ENCODE measurements around the gene SETD1A.

Gene SETD1A

GRCh38 chr16:30929167-30929566 lies 28.4 kb upstream of the SETD1A start:
- peak; percentile 67 for DNase-seq (ENCODE audit: low read depth)

DNA sequence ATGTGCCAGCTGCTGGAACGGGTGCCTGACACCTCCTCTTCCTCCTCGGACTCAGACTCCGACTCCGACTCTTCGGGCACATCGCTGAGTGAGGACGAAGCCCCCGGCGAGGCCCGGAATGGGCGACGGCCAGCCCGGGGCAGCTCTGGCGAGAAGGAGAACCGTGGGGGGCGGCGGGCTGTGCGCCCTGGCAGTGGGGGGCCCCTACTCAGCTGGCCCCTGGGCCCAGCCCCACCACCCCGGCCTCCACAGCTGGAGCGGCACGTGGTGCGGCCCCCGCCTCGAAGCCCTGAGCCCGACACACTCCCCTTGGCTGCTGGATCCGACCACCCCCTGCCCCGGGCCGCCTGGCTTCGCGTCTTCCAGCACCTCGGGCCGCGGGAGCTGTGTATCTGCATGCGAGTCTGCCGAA lies 27.4 kb upstream of the SETD1A start:
- no peak for DNase-seq (ENCODE audit: low read depth)

GRCh38 chr16:30931068-30931650 lies 26.4 kb upstream of the SETD1A start:
- DNase-seq (ENCODE audit: low read depth) = no peak

- DNase-seq (ENCODE audit: low read depth) = peak; percentile 74
These were observed 22.6 kb upstream of the SETD1A start for GRCh38 chr16:30934827-30935557.

DNA sequence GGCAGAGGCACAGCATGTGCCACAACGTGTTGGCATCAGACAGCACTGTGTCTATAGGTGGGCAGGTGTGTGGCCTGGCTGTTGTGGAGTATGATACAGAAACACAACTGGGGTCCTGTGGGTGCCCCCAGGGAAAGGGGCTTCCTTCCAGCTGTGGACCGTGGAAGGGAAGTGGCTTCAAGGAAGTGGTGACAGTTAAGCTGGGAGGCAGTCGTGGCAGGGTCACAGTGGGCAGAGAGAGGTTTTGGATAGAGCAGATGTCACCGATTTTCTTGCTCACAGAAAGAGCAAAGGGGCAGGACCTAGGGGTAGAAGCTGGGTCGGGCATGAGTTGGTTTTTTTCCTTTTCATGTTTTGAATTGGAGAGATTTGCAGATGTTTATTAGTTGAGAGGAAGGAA lies 19.9 kb upstream of the SETD1A start:
- DNase-seq (ENCODE audit: low read depth) = no peak

GRCh38 chr16:30939571-30939970 lies 18.0 kb upstream of the SETD1A start:
- DNase-seq (ENCODE audit: low read depth) = peak; percentile 42

- peak; percentile 73 for DNase-seq (ENCODE audit: low read depth)
These were observed 15.7 kb upstream of the SETD1A start for GRCh38 chr16:30941600-30942425.

DNA sequence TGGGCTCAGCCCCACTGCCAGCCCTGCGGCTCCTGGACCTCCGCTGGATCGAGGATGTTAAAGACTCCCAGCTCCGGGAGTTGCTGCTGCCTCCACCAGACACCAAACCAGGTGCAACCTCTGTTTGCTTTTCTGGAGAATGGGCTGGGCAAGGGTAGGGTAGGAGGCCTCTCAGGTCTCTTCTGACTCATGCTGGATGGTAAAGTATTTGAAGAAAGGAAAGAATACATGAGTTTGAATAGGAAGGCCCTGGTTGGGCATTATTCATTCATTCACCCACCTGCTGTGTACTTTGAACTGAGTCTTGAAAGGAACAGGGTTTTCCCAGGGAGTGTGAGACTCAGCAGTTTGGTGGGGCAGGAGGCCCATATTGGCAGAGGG lies 15.1 kb upstream of the SETD1A start:
- no peak for DNase-seq (ENCODE audit: low read depth)

DNA sequence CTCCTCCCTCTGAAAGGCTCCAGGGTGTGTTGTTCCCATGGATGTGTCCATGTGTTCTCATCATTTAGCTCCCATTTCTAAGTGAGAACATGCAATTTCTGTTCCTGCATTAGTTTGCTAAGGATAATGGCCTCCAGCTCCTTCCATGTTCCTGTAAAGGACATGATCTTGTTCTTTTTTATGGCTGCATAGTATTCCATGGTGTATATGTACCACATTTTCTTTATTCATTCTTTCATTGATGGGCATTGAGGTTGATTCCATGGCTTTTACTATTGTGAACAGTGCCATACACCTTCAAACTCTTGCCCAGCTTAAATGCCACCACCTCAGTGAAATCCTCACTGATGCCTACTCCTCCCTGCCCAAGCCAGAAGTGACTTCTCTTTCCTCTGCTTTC lies 13.2 kb upstream of the SETD1A start:
- no peak for DNase-seq (ENCODE audit: low read depth)

- no peak for DNase-seq (ENCODE audit: low read depth)
These were observed 10.6 kb upstream of the SETD1A start for GRCh38 chr16:30946671-30947540.

DNA sequence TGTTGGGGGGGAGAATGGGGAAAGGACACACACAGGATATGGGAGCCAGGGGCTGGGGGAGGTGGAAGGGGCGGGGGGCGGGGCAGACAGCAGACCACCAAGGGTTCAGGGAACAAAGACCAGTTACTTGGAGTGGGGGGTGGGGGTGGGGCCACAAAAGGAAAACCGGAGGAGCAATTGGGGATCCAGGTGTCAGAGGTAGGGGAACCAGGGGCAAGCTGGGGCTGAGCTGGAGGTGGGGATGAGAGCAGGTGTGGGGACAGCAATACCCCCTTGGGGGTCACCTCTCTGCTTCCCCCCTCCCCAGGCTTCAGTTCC lies 10.1 kb upstream of the SETD1A start:
- DNase-seq (ENCODE audit: low read depth) = no peak

GRCh38 chr16:30947859-30948666 lies 9.5 kb upstream of the SETD1A start:
- DNase-seq (ENCODE audit: low read depth) = peak; percentile 98

DNA sequence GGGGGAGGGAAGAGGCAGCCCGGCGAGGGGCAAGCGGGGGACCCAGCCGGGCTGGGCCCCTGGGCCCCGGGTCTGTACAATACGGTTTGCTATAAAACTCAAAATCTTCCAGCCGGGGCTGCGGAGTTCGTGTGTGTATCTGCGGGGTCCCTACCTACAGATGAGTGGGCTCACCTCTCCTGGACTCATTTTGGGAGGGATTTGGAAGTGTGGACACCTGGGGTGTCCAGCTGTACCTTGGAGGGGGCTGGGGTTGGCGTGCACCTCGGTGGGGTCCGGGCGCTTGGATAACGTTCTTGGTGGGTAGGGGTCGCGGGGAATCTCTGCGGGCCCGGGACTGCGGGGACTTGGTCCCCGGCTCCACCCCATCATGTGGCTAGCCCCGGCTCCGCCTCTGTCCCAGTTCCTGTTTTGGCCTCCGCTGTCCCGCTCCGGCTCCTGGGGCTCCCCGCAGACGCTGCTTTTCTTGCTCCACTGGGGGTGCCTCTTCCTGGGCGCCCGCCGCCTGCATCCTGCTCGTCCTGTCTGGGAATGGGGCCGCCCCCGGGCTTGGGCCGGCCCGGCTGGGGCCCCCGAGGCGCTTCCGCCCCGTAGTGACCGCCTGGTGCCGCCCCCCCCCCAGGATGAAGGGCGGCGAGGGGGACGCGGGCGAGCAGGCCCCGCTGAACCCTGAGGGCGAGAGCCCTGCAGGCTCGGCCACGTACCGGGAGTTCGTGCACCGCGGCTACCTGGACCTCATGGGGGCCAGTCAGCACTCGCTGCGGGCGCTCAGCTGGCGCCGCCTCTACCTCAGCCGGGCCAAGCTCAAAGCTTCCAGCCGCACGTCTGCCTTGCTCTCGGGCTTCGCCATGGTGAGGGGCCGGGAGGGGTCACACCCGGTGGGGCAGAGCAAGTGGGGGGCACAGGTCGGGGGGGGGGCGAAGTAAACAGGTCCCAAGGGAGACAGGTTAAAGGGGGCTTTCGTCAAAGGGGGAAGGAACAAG lies 8.6 kb upstream of the SETD1A start, which contains the start of gene ORAI3:
Gene ORAI3, plus strand, starts transcription at position 402 of the 983 bp plus-strand sequence. Its CDS starts 222 bp downstream, at position 624.
- DNase-seq (ENCODE audit: low read depth) = peak; percentile 63

- peak; percentile 84 for DNase-seq (ENCODE audit: low read depth)
These were observed 7.7 kb upstream of the SETD1A start for GRCh38 chr16:30949650-30950515.

DNA sequence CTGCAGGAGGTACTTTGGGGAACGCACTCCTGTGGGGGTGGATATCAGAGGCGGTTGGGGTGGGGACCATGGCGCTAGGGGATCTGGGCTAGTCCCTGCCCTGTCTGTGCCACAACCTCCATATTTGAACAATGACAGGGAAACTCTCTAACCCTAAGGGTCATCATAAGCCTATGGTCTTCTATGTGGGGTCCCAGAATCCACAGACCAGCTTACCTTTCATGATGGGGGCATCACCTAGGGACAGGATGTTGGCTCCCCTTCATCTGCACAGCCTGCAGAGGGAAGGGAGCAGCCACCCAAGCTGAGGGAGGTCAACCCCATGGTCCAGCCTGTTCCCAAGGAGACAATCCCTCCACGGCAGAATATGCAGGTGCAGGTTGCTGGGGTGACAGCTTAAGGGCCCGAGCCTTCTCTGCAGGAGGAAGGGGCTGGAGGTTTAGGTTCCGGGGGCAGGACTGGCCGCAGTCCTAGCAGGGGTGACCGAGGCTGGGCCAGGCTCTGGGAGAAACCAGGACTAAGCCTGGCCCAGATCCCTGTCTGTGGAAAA lies 7.0 kb upstream of the SETD1A start:
- DNase-seq (ENCODE audit: low read depth) = no peak

- DNase-seq (ENCODE audit: low read depth) = no peak
These were observed 6.4 kb upstream of the SETD1A start for GRCh38 chr16:30951193-30951592.

DNA sequence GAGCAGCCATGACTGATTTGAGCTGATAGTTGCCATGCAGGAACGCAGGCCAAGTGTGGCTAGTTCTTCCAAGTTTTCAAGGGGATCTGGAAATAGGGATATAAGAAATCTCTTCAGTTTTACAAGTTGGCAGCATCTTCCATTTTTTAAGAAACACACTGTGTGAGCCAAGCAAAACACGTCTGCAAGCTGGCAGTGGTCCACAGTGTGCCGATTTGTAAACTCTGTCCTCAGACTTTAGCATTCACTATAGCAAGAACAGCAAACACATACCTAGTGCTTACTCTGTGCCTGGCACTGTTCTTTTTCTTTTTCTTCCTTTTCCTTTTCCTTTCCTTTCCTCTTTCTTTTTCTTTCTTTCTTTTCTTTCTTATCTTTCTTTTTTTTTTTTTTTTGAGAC lies 5.8 kb upstream of the SETD1A start:
- peak; percentile 61 for DNase-seq (ENCODE audit: low read depth)

GRCh38 chr16:30953111-30953510 lies 4.4 kb upstream of the SETD1A start:
- DNase-seq (ENCODE audit: low read depth) = no peak

All from iris pigment epithelial cell (primary cell).